SU-DHL-6 (cell line): Measurements from ENCODE around the gene HECTD2.
A peak's percentile ranks its signal among the peaks of the same experiment; 100 is the strongest.
"Not testable (repeated sequence)": the region's sequence is repeated elsewhere in the genome, so short reads cannot be mapped to it uniquely, and the experiment has no call there.

Experiments
- CTCF ChIP-seq: fragments of 200-600 bp; sonication (generic); IDR thresholded peaks from one replicate; pipeline ENCODE4 v1.5.1; 2017; ENCODE audit warnings: antibody characterized with exemption, mild to moderate bottlenecking, low read length, moderate library complexity; ENCODE audit not compliant: insufficient read depth, poor library complexity, severe bottlenecking
- EZH2phosphoT487 ChIP-seq: fragments of 200-600 bp; sonication (generic), shearing (Covaris generic); conservative IDR thresholded peaks from 2 replicates; pipeline ENCODE4 v1.6.1; 2018; ENCODE audit warnings: mild to moderate bottlenecking, antibody characterized with exemption, low read length, moderate library complexity, mixed read lengths

- peak; percentile 14 for TF ChIP-seq CTCF
- TF ChIP-seq EZH2phosphoT487: not testable (repeated sequence)
Measured at GRCh38 chr10:91369978-91370589, 40.1 kb upstream of the HECTD2 start.
